Activated CD4-positive, alpha-beta T cell treated with anti-CD3 and anti-CD28 coated beads for 24 hours (primary cell): ENCODE measurements around the gene ANKRD34C.
"Not testable (repeated sequence)": the region's sequence is repeated elsewhere in the genome, so short reads cannot be mapped to it uniquely, and the experiment has no call there.

Experiments used
- DNase-seq, 2 donors: peaks; one replicate each; pipeline ENCODE4 v3.0.0-alpha.2; 2020; ENCODE audit warnings: low read depth in 2 of 2

Gene ANKRD34C

DNA sequence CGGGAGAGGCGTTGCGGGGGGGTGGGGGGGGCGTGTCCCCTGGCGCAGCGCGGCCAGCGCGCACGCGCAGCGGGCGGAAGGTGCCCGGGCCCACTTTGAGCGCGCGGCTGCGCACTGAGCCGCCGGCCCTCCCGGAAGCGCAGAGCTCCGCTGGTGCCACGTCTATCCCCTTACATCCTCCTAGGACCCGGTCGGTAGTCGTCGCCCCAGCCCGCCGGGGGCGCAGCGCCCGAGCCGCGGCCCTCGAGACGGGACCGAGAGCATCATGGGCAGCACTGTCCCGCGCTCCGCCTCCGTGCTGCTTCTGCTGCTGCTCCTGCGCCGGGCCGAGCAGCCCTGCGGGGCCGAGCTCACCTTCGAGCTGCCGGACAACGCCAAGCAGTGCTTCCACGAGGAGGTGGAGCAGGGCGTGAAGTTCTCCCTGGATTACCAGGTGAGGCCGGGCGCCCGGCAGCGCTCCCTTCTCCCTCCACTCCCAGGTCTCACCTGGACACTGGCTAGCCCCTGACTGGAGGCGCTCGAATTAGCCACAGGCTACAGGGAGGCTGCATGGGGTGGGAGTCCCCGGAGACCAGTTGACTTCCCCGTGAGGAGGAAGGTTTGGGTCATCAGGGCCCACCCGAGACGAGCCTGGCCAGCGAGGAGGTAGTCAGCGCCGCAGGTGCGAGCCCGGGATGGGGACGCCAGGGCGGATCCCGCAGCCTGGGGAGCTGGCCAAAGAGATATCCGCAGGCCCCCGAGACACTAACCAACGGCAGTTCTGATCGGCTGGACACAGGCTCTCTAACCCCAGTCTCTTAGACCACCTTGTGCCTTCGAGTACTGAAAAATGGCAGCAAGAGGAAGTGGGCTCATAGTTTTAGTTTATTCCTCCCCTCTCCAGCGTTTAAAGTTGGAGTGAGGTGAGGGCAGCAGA lies 28.7 kb downstream of the ANKRD34C start, which contains the start of gene TMED3:
TMED3 (plus strand) TSS at position 128 of the 916 bp plus-strand sequence; CDS start at position 266, 138 bp downstream.
- peak; percentile 59 to 70 for DNase-seq

DNA sequence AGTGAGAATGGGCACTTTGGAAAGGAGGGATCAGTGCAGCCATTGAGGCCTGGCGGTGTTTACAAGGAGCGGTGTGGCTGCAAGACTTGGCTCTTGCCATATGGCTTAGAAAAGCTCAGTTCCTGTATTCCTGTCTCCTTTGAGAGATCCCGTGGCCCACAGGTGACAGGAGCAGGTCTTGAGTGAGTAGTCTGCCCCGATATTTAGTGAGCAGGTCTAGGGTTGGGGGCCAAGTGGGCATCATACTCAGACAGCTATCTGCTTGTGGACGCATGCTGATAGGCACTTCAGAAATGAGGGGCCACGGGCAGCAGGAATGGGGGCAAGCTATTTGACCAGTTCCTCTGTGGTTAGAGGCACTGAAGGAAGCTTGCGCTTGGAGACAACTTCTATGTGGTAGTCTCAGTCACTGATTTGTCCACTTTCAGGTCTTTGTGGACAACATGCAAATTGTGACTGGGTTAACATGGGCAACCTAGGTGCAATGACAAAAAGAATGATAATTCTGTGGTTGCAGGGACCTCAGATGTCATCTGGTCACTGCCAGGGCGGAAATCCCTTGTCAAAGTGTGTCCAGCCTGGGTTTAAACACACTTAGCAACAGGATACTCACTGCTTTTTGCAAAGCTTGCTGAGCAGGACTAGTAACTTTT lies 29.5 kb downstream of the ANKRD34C start:
- DNase-seq: no peak

DNA sequence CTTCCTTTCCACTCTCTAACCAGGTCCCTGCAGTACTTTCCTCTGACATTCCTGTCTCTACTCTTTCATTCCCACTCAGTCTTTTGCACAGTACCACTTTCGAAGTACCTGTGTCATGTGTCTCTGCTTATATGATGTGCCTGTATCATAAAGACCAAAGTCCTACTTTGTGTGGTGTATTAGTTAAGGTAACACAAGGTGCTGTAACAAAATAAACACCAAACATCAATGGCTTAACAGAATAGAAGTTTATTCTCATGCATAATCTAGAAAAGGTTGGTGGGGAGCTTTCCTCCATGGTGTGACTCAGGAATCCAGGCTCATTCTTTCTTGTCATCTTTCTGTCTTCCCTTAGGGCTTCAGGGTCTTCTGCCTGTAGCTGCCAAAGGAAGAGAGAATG lies 31.7 kb downstream of the ANKRD34C start:
- no peak for DNase-seq

DNA sequence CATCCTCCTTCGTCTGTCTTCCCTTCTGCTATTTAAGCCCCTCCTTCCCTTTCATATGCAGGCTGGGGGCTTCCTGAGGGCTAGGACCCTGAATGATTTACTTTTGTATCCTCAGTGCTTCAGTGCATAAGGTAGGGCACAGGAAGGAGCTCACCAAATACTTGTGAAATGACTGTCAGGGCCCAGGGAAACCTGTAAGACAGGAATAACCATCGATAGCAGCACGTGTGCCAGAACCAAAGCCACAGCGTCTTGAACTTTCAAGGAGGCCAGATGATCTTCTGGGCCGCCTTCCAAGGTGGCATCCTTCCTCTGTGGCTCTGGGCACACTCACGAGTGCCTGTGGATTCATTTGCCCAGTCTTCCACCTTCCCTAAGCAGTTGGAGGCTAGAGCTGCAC lies 32.3 kb downstream of the ANKRD34C start:
- no peak for DNase-seq

DNA sequence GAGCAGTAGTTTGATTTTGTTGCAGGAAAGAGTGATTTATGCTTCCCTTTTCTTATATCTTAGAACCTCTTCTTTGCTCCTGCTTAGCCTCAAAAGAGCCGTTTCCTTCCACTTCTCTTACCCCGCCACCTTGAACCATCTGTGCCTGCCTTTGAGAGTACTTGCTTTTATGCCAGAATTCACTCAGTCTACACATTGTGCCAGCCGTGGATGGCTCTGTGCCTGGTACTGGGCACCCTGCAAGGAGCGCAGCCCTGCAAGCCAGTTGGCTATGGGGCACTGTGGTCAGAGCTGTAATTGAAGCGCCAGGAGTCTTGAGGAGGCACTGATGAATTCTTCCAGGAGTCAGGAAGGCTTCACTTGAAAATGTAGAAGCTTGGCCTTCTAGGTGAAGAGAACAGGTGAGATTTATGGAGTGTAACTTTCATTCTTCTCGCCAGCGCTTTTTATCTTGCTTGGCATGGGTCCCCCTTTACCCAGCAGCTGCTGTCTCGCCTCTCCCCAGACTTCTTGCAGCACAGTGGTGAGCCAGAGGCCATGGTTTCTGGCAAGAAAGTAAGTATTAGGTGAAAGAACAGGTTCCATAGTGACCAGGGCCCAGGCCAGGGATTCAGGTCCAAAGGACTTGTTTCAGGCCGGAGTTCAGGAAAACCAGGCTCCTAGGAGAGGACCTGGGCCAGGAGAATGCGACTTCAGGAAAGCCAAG lies 33.3 kb downstream of the ANKRD34C start:
- DNase-seq: no peak

DNA sequence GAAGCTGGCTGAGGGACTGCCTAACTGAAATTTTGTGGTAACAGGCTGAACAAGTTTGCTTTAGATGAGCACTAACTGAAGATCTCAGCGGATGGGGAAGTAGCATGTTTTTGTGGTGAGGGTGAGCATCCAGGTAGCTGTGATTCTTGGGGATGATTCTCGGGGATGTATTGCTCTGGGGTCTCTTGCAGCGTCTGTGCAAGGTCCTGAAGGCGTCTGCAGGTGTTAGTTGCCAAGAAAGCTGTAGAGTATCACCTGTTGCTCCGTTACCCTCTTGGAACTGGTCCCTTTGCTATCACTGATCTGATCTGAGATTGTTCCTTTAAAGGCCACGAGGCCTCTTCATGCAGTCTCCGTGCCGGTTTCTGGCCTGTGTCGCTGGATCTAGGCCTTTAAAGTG lies 34.3 kb downstream of the ANKRD34C start:
- no peak for DNase-seq

DNA sequence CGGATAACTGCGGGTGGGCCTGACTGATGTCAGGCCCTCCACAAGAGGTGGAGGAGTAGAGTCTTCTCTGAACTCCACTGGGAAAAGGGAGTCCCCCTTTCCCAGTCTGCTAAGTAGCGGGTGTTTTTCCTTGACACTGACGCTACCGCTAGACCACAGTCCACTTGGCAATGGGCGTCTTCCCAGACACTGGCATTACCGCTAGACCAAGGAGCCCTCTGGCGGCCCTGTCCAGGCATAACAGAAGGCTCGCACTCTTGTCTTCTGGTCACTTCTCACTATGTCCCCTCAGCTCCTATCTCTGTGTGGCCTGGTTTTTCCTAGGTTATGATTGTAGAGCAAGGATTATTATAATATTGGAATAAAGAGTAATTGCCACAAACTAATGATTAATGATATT lies 37.5 kb downstream of the ANKRD34C start:
- DNase-seq: not testable (repeated sequence)

DNA sequence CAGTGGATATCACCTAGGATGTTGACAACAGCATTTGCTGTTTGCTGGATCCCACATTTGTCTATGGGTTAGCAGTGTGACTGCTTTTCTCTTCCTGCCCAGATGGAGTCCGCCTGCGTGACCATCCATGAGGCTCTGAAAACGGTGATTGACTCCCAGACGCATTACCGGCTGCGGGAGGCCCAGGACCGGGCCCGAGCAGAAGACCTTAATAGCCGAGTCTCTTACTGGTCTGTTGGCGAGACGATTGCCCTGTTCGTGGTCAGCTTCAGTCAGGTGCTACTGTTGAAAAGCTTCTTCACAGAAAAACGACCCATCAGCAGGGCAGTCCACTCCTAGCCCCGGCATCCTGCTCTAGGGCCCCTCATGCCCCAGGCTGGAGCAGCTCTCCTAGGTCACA lies 39.4 kb downstream of the ANKRD34C start:
- no peak for DNase-seq

DNA sequence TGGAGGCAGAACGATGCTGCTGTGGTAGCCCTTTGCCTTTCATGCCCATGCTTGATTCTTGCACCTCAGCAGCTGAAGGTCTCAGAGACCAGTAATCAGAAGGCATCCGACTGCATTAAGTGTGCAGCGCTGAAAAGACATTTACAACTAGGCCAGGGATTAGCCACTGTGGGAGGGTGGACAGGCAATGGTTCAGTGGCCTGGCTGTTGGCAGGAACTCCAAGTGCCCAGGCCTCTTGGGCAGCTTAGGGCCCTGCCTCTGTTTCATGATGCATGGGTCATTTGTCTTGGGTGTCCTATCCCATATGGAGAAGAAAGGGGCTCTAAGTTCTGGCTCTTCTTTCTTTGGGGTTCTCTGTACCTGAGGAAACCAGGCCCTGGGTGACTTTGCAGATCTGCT lies 39.8 kb downstream of the ANKRD34C start:
- no peak for DNase-seq

DNA sequence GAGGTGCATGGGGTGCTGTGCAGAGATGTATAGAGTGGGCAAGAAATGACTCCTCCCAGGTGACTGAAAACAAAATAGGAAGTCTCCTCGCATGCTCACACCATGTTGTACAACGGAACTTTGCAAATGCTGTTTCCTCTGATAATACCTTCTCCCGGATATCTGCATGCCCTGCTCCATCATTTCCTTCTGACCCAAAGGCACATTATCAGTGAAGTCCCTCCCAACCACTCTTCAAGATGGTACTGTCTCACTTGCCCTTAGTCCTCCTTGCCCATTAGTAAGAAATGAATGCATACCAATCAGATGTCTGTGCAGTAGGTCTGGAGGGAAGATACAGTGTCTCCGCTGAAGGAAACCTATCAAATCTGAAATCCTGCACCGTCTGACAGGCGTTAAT lies 40.4 kb downstream of the ANKRD34C start:
- DNase-seq: no peak

DNA sequence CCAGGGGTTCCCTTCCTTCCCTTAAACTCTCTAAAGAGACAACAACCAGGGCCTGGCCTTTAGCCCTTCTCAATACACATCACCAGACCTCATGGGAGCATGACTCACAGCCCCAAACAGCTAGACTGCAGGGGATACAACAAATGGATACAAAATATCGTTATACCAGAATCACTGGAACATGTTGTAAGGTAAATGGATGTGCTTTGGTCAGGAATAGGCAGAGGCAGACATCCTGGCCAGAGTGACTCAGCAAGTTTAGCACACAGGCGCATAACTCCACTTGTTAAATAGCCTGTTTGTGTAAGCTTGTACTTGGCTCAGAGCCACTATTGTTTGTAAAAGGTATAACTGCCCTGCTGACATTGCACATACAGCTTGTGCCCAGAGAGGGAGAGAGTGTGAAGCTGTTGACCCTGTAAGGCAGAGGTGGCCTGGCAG lies 46.7 kb downstream of the ANKRD34C start:
- no peak for DNase-seq
